GM20000 (cell line): ENCODE measurements around the gene ITGB1BP1.

ENCODE experiments used
- DNase-seq: peaks from one replicate; pipeline ENCODE4 v3.0.0; 2012; ENCODE audit warnings: low spot score
- TF ChIP-seq, protein P1 (sequence below): IDR thresholded peaks from 2 replicates; pipeline ENCODE4 v1.5.1; 2012; ENCODE audit warnings: mild to moderate bottlenecking, control low read depth; ENCODE audit errors: extremely low read depth, missing control alignments

ITGB1BP1 gene

GRCh38 chr2:9382604-9383235 lies 40.6 kb downstream of the ITGB1BP1 start:
- no peak for DNase-seq

GRCh38 chr2:9380702-9381628 lies 42.4 kb downstream of the ITGB1BP1 start:
- TF ChIP-seq, protein P1, sequence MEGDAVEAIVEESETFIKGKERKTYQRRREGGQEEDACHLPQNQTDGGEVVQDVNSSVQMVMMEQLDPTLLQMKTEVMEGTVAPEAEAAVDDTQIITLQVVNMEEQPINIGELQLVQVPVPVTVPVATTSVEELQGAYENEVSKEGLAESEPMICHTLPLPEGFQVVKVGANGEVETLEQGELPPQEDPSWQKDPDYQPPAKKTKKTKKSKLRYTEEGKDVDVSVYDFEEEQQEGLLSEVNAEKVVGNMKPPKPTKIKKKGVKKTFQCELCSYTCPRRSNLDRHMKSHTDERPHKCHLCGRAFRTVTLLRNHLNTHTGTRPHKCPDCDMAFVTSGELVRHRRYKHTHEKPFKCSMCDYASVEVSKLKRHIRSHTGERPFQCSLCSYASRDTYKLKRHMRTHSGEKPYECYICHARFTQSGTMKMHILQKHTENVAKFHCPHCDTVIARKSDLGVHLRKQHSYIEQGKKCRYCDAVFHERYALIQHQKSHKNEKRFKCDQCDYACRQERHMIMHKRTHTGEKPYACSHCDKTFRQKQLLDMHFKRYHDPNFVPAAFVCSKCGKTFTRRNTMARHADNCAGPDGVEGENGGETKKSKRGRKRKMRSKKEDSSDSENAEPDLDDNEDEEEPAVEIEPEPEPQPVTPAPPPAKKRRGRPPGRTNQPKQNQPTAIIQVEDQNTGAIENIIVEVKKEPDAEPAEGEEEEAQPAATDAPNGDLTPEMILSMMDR: no peak
- no peak for DNase-seq

More at GRCh38 chr2:9382604-9383235, 40.6 kb downstream of the ITGB1BP1 start:
- TF ChIP-seq, protein P1: no peak

- TF ChIP-seq, protein P1: no peak
- DNase-seq: no peak
These were observed 44.0 kb downstream of the ITGB1BP1 start for GRCh38 chr2:9379391-9379755.

GRCh38 chr2:9378433-9379390 lies 44.6 kb downstream of the ITGB1BP1 start:
- no peak for DNase-seq
- TF ChIP-seq, protein P1: no peak

- DNase-seq: no peak
- TF ChIP-seq, protein P1: no peak
These were observed 45.7 kb downstream of the ITGB1BP1 start for GRCh38 chr2:9377461-9378097.

DNA sequence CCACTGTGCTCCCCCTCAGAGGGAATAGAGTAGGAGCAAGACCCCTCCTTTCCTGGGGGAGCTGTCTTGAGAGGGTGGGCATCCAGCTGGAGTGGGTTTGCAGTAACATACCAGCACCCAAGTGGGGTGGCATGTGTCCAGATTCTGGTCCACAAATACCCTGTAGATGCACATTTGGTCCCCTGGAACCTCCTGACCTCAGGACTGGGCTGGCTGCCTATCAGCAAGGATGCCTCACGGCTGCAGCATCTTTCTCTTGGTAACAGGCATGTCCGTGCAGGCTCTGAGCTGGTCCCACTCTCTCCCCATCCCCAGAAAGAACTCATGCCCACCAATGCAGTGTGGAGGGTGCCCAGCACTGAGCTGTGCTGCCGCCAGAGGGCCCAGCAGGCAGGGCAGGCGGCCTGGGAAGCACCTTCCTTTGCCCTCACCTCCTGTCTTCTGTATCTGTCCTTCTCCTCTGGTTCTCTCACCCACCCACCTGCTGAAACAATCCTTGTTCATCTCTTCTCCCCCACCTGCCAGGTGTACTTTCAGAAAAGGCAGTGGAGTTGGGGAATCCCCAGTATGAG lies 47.4 kb downstream of the ITGB1BP1 start:
- no peak for DNase-seq
- TF ChIP-seq, protein P1: peak; percentile 56
